Measurements from ENCODE around the gene GRID1. TPM values are rescaled to one million over a fixed set of nuclear protein-coding genes. Genes with fewer than 3 reads are reported as not detected.
"Not testable (repeated sequence)": the region's sequence is repeated elsewhere in the genome, so short reads cannot be mapped to it uniquely, and the experiment has no call there.

The GRID1 gene
- total RNA-seq, 1 donor from 2014 or later, result 9.2 TPM

DNA sequence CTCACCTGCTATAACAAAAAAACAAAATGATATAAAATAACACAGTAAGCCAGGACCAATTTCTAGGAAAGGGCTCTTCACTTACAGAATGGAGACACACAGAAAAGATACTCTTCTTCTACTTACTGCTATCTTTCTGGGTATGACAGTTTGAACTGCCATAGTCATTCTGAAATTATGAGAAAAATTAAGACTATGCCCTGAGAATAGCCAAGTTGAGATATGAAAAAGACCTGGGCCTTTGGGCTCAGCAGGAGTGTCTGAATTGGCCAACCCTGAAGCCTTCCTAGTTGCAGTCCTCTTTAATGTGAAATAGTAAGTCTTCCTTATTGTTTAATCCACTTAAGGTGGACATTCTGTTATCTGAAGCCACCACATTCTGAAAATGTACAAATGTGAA is 519.5 kb downstream of the GRID1 start:
- H3K27me3 Mint-ChIP-seq, result no peaks in the 10 kb centered on the region
- no peak overlapping the region for H3K27ac Mint-ChIP-seq
- no peak overlapping the region for H3K4me3 Mint-ChIP-seq
- DNase-seq (ENCODE audit: extremely low spot score, unreplicated experiment), result no peak
- peaks cover 9% of the 10 kb centered on the region for H3K9me3 Mint-ChIP-seq
- H3K4me1 Mint-ChIP-seq (ENCODE audit: unreplicated experiment), result peaks cover 5% of the 10 kb centered on the region
- H3K36me3 Mint-ChIP-seq, result peaks cover 8% of the 10 kb centered on the region
- TF ChIP-seq, protein P1, sequence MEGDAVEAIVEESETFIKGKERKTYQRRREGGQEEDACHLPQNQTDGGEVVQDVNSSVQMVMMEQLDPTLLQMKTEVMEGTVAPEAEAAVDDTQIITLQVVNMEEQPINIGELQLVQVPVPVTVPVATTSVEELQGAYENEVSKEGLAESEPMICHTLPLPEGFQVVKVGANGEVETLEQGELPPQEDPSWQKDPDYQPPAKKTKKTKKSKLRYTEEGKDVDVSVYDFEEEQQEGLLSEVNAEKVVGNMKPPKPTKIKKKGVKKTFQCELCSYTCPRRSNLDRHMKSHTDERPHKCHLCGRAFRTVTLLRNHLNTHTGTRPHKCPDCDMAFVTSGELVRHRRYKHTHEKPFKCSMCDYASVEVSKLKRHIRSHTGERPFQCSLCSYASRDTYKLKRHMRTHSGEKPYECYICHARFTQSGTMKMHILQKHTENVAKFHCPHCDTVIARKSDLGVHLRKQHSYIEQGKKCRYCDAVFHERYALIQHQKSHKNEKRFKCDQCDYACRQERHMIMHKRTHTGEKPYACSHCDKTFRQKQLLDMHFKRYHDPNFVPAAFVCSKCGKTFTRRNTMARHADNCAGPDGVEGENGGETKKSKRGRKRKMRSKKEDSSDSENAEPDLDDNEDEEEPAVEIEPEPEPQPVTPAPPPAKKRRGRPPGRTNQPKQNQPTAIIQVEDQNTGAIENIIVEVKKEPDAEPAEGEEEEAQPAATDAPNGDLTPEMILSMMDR (conservative IDR thresholded peaks at IDR 0.05), result no peak

GRCh38 chr10:85838660-85839059 is 527.9 kb downstream of the GRID1 start:
- H3K36me3 Mint-ChIP-seq; H3K27me3 Mint-ChIP-seq; H3K27ac Mint-ChIP-seq; H3K4me1 Mint-ChIP-seq (ENCODE audit: unreplicated experiment); H3K4me3 Mint-ChIP-seq; DNase-seq (ENCODE audit: extremely low spot score, unreplicated experiment); H3K9me3 Mint-ChIP-seq: not testable (repeated sequence)

GRCh38 chr10:85832988-85833387 is 533.6 kb downstream of the GRID1 start:
- TF ChIP-seq, protein P1 (conservative IDR thresholded peaks at IDR 0.05), result no peak
- Mint-ChIP-seq H3K9me3 (peaks cover 9% of the 10 kb centered on the region), H3K27ac (no peak overlapping the region), H3K4me1 (ENCODE audit: unreplicated experiment) (no peaks in the 10 kb centered on the region), H3K4me3 (no peak overlapping the region), H3K27me3 (no peaks in the 10 kb centered on the region), H3K36me3 (no peaks in the 10 kb centered on the region)
- DNase-seq (ENCODE audit: extremely low spot score, unreplicated experiment), result no peak

- Mint-ChIP-seq H3K36me3 (no peaks in the 10 kb centered on the region), H3K4me3 (no peak overlapping the region), H3K27me3 (no peaks in the 10 kb centered on the region), H3K4me1 (ENCODE audit: unreplicated experiment) (no peaks in the 10 kb centered on the region), H3K27ac (no peak overlapping the region), H3K9me3 (peaks cover 14% of the 10 kb centered on the region)
- TF ChIP-seq, protein P1 (conservative IDR thresholded peaks at IDR 0.05), result no peak
- no peak for DNase-seq (ENCODE audit: extremely low spot score, unreplicated experiment)
These were observed 535.2 kb downstream of the GRID1 start for GRCh38 chr10:85831422-85831821.

GRCh38 chr10:85826377-85826776 is 540.2 kb downstream of the GRID1 start:
- no peaks in the 10 kb centered on the region for H3K4me1 Mint-ChIP-seq (ENCODE audit: unreplicated experiment)
- TF ChIP-seq, protein P1 (conservative IDR thresholded peaks at IDR 0.05), result no peak
- H3K27me3 Mint-ChIP-seq, result no peaks in the 10 kb centered on the region
- DNase-seq (ENCODE audit: extremely low spot score, unreplicated experiment), result no peak
- H3K4me3 Mint-ChIP-seq, result no peak overlapping the region
- no peaks in the 10 kb centered on the region for H3K36me3 Mint-ChIP-seq
- H3K27ac Mint-ChIP-seq, result no peak overlapping the region
- H3K9me3 Mint-ChIP-seq, result peaks cover 9% of the 10 kb centered on the region

DNA sequence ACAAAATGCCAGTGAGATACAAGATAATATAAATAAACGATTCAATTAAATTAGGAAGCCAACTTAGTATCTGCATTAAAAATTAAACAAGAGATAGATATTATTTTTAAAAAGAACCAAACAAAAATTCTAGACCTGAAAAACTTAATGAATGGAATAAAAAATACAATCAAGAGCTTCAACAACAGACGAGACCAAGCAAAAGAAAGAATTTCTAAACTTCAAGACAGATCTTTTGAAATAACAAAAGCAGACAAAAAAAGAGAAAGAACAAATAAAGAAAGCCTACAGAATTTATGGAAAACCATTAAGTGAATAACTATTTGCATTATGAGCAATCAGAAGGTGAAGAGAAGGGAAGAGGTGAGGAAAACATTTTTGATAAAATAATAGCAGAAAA is 555.2 kb downstream of the GRID1 start:
- no peak overlapping the region for H3K27ac Mint-ChIP-seq
- no peaks in the 10 kb centered on the region for H3K27me3 Mint-ChIP-seq
- no peaks in the 10 kb centered on the region for H3K4me1 Mint-ChIP-seq (ENCODE audit: unreplicated experiment)
- TF ChIP-seq, protein P1 (conservative IDR thresholded peaks at IDR 0.05), result no peak
- H3K36me3 Mint-ChIP-seq, result no peaks in the 10 kb centered on the region
- H3K4me3 Mint-ChIP-seq, result no peak overlapping the region
- peaks cover 15% of the 10 kb centered on the region for H3K9me3 Mint-ChIP-seq
- no peak for DNase-seq (ENCODE audit: extremely low spot score, unreplicated experiment)

Measured in type B pancreatic cell (in vitro differentiated cells).